Ammon's horn (tissue), 1 donor: Measurements from ENCODE around the gene TUT4.

Source experiments
- DNase-seq: peaks from one replicate; pipeline ENCODE4 v3.0.0-alpha.2; 2016; ENCODE audit warnings: low spot score

TUT4 gene

DNA sequence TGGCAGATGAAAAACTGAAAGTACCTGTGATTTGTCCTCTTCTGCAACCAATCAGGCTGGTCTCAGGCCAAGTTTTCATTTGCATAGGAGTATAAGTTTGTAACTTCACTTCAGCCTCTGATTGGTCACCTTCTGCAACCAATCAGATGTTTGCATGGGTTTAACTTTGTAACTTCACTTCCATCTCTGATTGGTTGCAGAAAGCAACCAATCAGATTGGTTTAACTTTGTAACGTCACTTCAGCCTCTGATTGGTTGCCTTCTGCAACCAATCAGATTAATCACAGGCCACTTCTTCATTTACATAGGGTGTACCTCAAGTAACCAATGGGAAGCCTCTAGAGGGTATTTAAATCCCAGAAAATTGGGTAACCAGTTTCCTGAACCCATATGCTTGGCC is 18.9 kb upstream of the TUT4 start:
- no peak for DNase-seq

- no peak for DNase-seq
These were observed 16.7 kb upstream of the TUT4 start for GRCh38 chr1:52569449-52570210.

DNA sequence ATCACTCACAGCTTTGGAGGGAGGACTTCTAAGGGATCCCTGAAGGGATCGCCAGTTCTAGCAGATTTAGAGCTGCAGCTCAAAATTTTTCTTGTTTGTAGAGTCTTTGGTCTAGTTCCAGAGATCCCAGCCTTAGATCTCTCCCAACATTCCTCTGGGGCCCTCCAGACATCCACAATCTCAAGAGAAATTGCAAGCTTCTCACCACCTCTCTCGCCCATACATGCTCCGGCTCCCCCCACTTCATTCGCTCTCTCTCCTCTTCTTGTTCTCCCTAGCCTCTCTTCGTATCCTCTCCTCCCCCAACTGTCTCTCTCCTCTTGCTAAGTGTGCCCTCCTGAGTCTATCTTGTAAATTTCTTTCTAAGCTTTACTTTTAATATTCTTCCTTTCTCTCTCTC is 15.1 kb upstream of the TUT4 start:
- no peak for DNase-seq

GRCh38 chr1:52562766-52563165 is 9.9 kb upstream of the TUT4 start:
- DNase-seq = no peak

- DNase-seq = no peak
These were observed 7.0 kb upstream of the TUT4 start for GRCh38 chr1:52559875-52560274.

DNA sequence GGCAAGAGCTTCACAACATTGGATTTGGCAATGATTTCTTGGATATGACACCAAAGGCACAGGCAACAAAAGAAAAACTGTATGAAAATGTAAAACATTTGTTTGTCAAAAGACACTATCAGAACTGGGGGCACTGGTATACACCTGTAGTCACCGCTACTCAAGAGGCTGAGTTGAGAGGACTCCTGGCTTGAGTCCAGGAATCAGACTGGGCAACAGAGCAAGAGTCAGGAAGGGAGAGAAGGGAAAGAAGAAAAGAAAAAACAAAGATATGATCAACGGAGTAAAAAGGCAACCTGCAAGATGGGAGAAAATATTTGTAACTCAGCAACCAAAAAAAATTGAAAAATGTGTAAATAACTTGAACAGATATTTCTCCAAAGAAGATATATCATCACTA is 6.0 kb upstream of the TUT4 start:
- no peak for DNase-seq

DNA sequence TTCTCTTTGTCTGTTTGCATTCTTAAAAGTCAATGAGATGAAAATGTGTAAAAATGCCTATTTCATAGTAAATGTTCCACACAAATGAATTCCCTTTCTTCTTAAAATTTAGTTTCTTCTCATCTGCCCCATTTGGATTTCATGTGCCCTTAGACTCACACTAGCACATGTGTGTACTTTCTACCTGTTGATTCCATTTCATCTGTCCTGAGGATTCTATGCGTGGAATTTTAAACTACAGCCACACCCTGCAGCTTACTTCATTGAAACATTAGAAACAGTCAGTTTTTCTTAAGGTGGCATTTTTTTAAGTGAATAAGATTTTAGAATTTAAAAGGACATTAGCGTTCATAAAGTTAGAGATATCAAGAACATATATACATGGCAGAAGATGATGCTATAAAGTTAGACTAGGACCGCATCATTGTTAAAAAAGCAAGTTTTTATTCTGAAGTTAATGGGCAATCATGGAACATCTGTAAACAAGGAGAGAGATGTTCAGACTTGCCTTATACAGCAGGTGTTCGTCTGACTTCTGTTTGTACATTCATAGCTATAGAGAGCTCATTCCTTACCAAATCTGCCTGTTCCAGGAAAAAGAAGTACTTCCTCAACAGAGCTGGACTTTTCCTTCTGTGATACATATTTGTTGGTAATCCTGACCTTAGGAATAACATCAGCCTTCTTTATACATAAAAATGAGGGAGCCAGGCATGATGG is 3.9 kb upstream of the TUT4 start:
- no peak for DNase-seq

DNA sequence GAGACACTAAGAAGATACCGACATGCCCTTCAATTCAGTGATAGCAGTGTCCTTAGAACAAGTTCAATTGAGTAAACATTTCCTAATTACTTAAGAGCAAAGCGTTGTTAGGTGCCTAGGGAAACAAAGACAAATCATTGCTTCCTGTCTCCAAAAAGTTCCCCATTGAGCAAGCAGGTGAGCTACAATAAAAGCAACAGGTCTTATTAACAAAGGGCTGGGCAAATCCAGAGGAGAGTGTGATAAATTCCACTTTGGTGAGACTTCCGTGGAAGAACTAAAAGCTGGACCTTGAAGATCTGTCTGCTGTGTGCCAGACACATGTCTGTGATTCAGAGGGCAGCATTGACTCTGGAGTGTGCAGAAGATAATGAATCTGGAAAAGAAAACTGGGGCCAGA is 1.9 kb upstream of the TUT4 start:
- DNase-seq = no peak

GRCh38 chr1:52554267-52554640 is 1.4 kb upstream of the TUT4 start:
- DNase-seq = no peak

DNA sequence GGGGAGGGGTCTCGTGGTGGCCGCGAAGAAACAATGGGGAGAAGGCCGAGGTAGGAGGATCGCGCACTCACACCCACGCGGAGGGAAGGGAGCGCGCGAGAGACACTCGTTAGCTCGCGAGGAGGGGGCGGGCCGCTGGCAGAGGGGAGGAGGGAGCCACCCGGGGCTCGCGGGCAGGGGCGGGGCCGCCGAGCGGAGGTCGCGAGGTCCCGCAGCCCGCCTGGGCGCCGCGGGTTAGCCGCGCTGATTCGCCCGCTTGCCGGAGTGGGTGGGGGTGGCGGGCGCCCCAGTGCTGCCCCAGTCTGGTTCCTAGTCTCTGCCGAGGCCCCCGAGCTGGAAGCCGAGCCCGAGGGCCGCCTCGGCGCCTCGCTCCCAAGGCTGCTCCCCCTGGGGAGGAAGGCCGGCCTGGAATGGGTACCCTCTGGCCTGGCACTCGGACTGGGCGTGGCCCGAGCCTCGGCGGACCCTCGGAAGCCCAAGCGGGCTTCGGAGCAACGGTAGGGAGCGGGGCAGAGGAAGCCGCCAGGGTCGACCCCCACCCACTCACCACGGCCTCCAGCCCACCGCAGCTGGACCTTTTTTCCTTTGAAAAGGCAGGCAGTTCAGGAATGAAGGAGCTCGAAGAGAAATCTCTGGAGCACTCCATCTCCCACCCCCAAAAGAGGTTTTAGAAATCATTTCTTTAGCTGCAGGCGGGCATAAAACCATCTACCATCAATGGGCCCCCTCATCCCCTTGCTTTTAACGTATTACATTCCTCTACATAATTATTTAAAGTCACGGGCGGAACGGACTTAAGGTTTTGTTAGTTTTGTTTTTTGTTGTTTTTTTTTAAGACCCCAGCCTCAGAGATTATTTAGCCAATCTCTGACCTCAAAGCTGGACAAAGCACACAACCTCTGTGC is 722 bp upstream of the TUT4 start:
- DNase-seq = peak; percentile 81

GRCh38 chr1:52552236-52552504 is 722 bp downstream of the TUT4 start:
- peak; percentile 54 for DNase-seq

- no peak for DNase-seq
These were observed 1.2 kb downstream of the TUT4 start for GRCh38 chr1:52551507-52552235.

GRCh38 chr1:52550447-52550846 is 2.4 kb downstream of the TUT4 start:
- DNase-seq = no peak

DNA sequence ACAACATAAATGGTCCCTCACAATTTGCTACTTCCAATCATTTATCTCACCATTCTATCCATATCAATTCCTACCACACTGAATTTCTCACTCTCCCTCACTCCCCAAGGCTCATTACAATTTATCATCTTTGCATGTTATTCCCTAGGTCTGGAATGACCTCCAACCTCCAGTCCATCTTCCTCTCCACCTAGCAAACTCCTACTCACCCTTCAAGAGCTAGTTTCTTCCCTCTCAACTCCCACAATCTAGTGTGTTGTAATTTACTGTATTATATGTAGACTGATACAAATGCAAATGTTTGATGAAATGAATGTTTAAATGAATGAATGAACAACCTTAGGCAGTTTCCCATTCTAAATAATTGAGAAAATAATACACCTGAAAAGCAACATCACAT is 3.6 kb downstream of the TUT4 start:
- DNase-seq = no peak

- no peak for DNase-seq
These were observed 6.0 kb downstream of the TUT4 start for GRCh38 chr1:52546852-52547251.

GRCh38 chr1:52544665-52545525 is 8.0 kb downstream of the TUT4 start:
- no peak for DNase-seq

DNA sequence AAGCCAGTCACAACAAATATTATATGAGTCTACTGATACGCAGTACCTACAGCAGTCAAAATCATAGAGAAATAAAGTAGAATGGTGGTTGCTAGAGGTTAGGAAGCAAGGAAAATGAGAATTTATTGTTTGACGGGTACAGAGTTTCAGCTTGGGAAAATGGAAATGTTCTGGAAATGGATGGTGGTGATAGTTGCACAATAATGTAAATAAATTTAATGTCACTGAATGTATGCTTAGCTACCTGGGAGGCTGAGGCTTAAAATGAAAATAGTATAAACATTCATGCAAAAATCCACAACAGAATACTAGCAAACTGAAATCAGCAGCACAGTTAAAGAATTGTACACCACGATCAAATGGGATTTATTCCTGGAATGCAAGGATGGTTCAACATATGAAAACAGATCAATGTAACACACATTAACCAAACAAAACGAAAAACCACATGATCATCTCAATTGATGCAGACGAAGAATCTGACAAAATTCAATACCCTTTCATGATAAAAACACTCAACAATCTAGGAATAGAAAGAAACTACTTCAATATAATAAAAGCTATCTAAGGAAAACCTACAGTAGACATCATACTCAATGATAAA is 10.7 kb downstream of the TUT4 start:
- DNase-seq = no peak

DNA sequence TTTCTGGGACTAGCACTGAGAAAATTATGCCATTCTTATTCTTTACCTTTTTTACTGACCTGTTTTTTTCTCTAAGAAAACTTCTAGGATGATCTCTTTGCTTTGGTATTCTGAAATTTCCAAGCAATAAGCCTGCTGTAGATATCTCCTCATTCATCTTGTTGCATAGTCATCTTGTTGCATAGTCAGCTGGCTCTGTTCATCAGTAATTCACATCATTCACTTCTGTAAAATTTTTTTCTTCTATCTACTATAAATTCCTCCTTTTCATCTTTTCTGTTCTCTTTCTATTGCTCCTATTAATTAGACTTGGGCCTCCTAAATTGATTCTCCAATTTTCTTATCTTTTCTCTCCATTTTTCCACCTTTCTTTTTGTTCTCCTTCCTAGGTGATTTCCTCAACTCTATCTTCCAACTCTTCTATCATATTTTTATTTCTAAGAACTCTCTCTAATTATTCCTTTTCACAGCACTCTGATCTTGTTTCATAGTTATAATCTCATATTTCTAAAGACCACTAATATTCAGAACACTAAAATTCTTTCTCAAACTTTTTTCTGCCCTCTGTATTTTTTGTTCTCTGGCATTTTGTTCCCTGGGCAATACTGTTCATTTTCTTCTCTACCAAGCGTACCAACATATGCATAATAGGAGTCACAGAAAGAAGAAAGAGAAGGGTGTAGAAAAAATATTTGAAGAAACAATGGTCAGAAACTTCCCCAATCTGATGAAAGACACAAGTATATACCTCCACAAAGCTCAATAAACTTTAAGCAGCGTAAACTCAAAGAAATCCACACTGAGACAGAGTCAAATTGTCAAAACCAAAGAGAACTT is 17.7 kb downstream of the TUT4 start:
- DNase-seq = no peak

GRCh38 chr1:52533713-52534112 is 19.2 kb downstream of the TUT4 start:
- DNase-seq = no peak

GRCh38 chr1:52532731-52533327 is 20.1 kb downstream of the TUT4 start:
- DNase-seq = no peak
